Kidney tubule cell (primary cell): ENCODE measurements around the gene RPS6KA5.
"Not testable (repeated sequence)": the region's sequence is repeated elsewhere in the genome, so short reads cannot be mapped to it uniquely, and the experiment has no call there.

ENCODE experiments used
- DNase-seq: peaks from one replicate; pipeline ENCODE4 v3.0.0-alpha.2; 2018; ENCODE audit warnings: low spot score

RPS6KA5 gene

DNA sequence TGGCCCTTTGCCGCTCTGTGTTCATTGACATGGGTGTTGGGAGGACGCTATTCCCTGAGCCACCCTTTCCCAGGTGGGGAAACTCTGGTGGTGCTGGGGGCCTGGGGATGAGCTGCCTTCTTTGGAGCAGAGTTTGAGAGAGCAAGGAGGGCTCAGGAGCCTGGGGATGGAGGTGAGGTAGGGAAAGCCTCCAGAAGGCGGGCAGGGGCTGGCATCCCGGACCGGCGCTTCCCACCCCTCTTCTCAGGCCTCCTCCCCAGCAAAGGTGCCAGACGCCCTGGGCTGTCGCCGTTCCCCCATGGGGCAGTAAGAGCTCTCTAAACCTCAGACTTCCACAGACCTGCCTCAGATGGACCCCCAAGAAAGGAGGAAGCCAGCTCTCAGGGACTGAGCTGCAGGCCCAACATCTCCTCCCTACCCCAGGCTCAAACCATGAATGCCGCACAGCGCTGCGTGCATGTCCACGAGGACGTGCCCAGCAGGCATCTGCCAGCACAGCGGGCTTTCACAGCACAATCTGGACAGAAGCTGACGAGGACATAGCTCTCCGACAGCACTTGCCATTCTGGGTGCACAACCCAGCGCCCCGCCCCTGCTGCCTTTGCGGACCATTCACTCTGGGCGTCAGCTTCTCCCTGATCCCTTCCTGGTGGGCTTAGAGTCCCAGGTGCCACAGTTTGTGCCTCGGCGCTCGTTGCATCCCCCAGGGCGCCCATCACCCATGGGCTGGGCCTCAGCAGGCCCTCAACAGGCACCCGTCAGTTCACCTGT lies 229.3 kb downstream of the RPS6KA5 start:
- no peak for DNase-seq

GRCh38 chr14:90829677-90830076 lies 230.8 kb downstream of the RPS6KA5 start:
- no peak for DNase-seq

DNA sequence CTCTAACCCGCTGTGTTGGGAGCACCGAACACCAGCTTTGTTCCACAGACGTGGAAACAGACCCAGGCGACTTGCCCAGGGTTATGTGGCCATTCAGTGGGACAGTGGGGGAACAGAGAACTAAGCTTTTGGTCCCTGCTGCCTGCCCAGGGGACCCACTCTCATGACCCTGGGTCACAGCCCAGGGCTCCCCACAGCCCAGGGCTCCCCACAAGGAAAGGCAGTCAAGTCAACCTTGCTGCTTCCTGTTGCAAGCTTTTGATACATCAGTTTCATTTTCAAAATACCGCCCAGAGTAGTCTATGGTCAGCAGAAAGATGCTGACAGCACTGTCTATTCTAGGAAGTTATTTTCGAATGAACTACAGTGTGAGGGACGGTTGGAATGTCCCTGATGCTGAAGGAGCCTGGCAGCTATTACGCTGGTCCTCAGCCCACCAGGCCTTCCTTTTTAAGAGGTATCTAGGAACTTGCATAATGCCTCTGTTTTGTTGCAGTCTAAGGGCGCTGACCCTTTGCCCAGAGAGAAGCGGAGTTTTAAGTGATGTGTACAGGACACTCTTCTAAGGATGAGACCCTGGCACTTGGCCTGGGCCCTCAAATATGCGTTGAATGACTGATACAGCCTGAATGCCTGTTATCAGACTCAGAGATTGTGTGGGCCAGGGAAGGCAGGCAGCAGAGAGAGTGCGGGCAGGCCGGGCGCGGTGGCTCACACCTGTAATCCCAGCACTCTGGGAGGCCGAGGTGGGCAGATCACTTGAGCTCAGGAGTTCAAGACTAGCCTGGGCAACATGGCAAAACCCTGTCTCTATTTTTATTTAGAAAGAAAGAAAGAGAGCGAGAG lies 231.6 kb downstream of the RPS6KA5 start:
- DNase-seq: no peak

DNA sequence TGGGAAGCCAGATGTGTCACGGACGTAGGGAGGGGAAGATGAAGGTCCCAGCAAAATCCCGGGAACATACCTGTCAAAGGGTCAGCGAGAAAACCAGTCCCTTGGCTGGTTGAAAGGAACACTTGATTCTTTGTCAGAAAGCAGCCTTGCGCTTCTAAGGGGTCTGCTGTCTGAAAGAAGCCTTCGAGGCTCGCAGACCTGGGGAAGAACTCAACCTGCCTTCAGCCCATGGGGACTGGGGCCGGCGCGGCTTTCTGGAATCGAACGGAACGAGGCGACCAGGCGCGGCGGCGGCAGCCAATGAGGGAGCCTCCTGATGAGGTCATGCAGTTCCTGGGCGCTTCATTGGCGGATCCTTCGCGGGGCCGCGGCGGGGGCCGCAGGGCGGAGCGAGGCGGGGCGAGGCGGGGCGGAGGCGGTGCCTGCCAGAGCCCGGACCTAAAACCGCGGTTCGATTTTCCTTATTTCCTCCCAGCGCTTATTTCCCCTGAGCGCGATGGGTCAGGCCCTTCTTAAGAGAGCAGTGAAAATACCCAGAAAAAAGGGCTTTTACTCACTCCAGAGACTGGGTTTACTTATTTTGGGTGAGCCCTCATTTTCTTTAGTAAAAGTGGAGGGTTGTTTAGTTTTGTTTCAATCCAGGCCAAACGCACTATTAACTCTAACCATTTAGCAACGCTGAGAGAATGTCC lies 232.4 kb downstream of the RPS6KA5 start:
- DNase-seq: peak; percentile 91

DNA sequence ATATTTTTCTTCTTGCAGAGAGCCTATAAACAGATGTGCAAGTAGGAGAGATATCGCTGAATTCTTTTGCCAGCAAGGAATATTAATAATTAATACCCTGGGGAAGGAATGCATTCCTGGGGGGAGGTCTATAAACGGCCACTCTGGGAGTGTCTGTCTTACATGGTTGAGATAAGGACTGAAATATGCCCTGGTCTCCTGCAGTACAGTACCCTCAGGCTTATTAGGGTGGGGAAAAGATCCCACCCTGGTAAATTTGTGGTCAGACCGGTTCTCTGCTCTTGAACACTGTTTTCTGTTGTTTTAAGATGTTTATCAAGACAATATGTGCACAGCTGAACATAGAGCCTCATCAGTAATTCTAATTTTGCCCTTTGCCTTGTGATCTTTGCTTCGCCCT lies 236.9 kb downstream of the RPS6KA5 start:
- DNase-seq: not testable (repeated sequence)

DNA sequence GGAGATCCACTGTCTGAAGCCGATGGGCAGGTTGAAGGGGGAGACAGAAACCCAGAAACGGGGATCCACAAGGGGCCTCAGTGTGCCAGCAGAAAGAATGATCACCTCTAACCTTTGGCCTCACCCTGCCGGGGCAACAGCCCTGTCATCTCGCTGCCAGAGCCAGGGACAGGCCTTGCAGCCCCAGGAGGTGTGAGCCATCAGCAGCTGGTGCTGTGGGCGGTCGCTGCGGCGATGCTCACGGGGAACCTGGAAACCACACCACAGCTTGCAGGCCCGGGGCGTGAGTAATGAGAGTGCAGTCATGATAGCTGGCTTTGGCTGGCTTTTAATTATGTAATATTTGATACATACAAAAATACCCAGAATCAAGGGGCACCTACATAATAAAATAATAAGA lies 239.5 kb downstream of the RPS6KA5 start:
- DNase-seq: peak; percentile 77

GRCh38 chr14:90819734-90820393 lies 240.6 kb downstream of the RPS6KA5 start:
- DNase-seq: no peak

- no peak for DNase-seq
These were observed 241.7 kb downstream of the RPS6KA5 start for GRCh38 chr14:90818715-90819114.

GRCh38 chr14:90816681-90817436 lies 243.6 kb downstream of the RPS6KA5 start:
- DNase-seq: no peak

- peak; percentile 61 for DNase-seq
These were observed 244.4 kb downstream of the RPS6KA5 start, which contains the start of gene TTC7B for GRCh38 chr14:90815822-90816662. TSS of gene TTC7B (minus strand) at chr14:90816430. CDS start at chr14:90816295, 135 bp downstream.

DNA sequence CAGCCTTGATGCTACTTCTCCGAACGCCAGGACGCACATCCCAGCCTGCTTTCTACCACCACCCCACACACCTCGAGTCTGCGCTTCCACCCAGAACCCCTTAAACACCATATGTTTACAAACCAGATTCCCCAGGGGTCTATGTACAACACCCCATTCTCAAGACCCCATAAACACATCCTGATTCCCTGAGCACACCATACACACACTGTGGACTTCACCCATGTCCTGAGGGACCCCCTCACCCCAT lies 244.9 kb downstream of the RPS6KA5 start:
- no peak for DNase-seq

DNA sequence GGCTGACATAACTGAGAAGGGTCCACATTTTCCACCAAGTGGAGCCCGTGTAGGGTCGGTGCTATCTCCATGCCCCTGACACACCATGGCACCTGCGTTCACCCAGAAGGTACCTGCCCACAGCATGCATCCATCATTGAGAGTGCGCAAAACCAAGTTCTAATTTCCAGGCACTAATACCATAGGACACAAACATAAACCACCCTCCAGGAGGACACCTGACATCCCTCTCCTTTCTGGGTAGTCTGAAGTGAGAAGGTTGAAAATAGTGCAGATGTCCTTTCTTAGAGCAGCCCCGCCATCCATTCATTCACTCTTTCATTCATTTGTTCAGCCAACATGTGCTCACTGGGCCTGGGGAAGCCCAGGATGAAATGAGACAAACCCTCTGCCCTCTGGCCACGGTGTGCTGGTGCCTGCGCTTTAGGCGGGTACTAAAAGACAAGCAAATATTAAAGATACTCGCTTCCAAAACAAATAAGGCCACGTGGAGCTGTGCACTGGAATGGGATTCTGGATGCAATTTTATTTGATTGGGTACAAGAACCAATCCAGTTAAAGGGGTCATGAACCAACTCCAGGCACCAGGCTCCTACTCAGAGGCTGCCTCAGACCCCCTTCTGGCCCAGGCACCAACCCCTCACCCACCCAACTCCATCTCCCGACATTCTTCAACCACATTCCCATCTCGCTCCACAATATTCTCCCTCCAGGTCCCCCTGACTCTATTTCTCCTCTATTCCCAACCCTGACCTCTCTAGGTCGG lies 245.5 kb downstream of the RPS6KA5 start:
- no peak for DNase-seq

DNA sequence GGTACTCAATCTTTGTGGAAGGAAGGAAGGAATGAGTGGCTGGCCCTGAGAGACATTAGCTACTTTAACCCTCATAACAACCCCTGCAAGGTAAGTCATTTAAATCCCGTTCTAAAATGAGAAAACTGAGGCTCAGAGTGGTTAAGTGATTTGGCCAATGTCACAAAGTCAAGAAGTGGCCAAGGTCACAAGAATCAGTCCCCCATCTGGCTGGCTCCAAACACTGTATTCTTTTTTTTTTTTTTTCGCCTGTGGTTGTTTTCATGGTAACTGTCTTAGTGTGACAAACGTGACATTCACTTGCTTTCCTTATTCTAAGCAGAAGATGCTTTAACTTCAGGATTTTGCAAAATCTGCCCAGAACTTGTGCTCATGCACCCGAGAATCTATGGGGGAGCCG lies 247.0 kb downstream of the RPS6KA5 start:
- DNase-seq: no peak

- DNase-seq: no peak
These were observed 248.3 kb downstream of the RPS6KA5 start for GRCh38 chr14:90812109-90812508.

- no peak for DNase-seq
These were observed 248.8 kb downstream of the RPS6KA5 start for GRCh38 chr14:90811641-90812040.

GRCh38 chr14:90810806-90811205 lies 249.6 kb downstream of the RPS6KA5 start:
- no peak for DNase-seq

GRCh38 chr14:90809530-90810312 lies 250.7 kb downstream of the RPS6KA5 start:
- DNase-seq: no peak

DNA sequence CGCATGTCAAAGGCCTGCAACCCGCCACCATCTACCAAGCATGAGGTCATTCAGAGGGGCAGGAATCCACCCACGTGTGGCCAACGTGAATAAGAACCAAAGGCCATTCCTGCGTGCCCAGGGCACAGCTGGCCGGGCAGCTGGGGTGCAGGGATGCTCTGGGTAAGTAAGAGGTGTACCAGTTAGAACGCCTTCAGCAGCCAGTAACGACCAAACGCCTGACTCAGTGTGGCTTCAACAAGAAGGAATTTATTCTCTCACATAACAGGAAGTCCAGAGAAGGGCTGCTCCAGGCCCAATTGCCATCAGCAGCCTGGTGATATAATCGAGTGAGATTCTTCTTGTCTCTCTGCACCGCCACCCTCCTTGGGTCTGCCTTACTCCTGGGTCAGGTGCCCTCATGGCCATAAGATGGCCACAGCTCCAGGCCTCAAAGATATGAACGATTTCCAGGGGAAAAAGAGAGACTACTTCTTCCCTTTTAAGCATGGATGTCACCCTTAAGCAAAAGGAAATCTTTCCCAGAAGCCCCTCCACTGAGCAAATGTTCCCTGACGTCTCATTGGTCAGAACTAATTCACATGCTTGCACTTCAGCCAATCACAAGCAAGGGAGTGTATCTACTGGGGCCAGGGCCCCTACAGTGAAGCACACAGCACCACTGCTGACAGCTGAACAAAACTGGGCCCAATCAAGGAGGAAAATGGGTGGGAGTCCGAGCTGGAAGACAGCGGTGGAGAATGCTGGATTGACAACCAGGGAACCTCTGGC lies 251.5 kb downstream of the RPS6KA5 start:
- peak; percentile 92 for DNase-seq
